Neuronal stem cell (in vitro differentiated cells): ENCODE results near the gene VPS35.

ENCODE experiments used
- DNase-seq: peaks from one replicate; pipeline ENCODE4 v3.0.0-alpha.2; 2013; ENCODE audit warnings: low spot score
- H2AFZ ChIP-seq: one replicate; pipeline ENCODE4 v1.6.1; 2013; ENCODE audit warnings: mild to moderate bottlenecking, low read length, inconsistent platforms
- H2AK5ac ChIP-seq: 2 replicates; pipeline ENCODE4 v1.6.1; 2013; ENCODE audit warnings: low read depth, mild to moderate bottlenecking, inconsistent platforms, low read length, moderate library complexity, mixed read lengths
- H2BK120ac ChIP-seq: 2 replicates; pipeline ENCODE4 v1.6.1; 2013; ENCODE audit warnings: low read depth, mild to moderate bottlenecking, inconsistent platforms, low read length, moderate library complexity, mixed read lengths
- H2BK12ac ChIP-seq: one replicate; pipeline ENCODE4 v1.6.1; 2013; ENCODE audit warnings: low read length, inconsistent platforms
- H2BK15ac ChIP-seq: 2 replicates; pipeline ENCODE4 v1.6.1; 2013; ENCODE audit warnings: mild to moderate bottlenecking, low read length, inconsistent platforms, mixed read lengths
- H2BK5ac ChIP-seq: one replicate; pipeline ENCODE4 v1.6.1; 2013; ENCODE audit warnings: inconsistent platforms, mild to moderate bottlenecking, low read length, moderate library complexity
- H3K14ac ChIP-seq: one replicate; pipeline ENCODE4 v1.6.1; 2013; ENCODE audit warnings: low read length, inconsistent platforms
- H3K18ac ChIP-seq: 2 replicates; pipeline ENCODE4 v1.6.1; 2013; ENCODE audit warnings: low read length, inconsistent platforms
- H3K23ac ChIP-seq: 2 replicates; pipeline ENCODE4 v1.6.1; 2013; ENCODE audit warnings: low read depth, mild to moderate bottlenecking, mixed read lengths, low read length, inconsistent platforms; ENCODE audit not compliant: poor library complexity
- H3K27ac ChIP-seq: replicated peaks from 3 replicates; pipeline ENCODE4 v1.5.1; 2013; ENCODE audit warnings: low read length, inconsistent platforms
- H3K27me3 ChIP-seq, 3 experiments: 2 replicates each; pipeline ENCODE4 v1.6.1; 2013; ENCODE audit warnings: low read length in 3 of 3, mild to moderate bottlenecking in 2 of 3, inconsistent platforms in 1 of 3, low read depth in 1 of 3, mixed read lengths in 1 of 3, moderate library complexity in 1 of 3; ENCODE audit not compliant: control insufficient read depth in 3 of 3, insufficient read depth in 3 of 3
- H3K36me3 ChIP-seq, 2 donors: replicated peaks in 1 of 2; 2 replicates each; pipeline ENCODE4 v1.6.1; 2013; ENCODE audit warnings: low read length in 2 of 2; ENCODE audit not compliant: control insufficient read depth in 2 of 2, insufficient read depth in 2 of 2
- H3K4ac ChIP-seq: 2 replicates; pipeline ENCODE4 v1.6.1; 2013; ENCODE audit warnings: inconsistent platforms, mild to moderate bottlenecking, low read length, moderate library complexity
- H3K4me1 ChIP-seq, 2 donors: 1 replicate in 1 of 2; 2 replicates in 1 of 2; pipeline ENCODE4 v1.6.1; 2013; ENCODE audit warnings: low read length in 2 of 2, low read depth in 1 of 2; ENCODE audit not compliant: control insufficient read depth in 2 of 2, insufficient read depth in 1 of 2
- H3K4me2 ChIP-seq: one replicate; pipeline ENCODE4 v1.6.1; 2013; ENCODE audit warnings: mild to moderate bottlenecking, low read length, inconsistent platforms; ENCODE audit not compliant: insufficient read depth, poor library complexity, severe bottlenecking
- H3K4me3 ChIP-seq, 2 donors: 2 replicates each; pipeline ENCODE4 v1.5.1; 2013; ENCODE audit warnings: low read length in 2 of 2, mild to moderate bottlenecking in 2 of 2, inconsistent platforms in 1 of 2, moderate library complexity in 1 of 2
- H3K79me1 ChIP-seq: one replicate; pipeline ENCODE4 v1.6.1; 2013; ENCODE audit warnings: low read depth, mild to moderate bottlenecking, inconsistent platforms, low read length, moderate library complexity
- H3K9ac ChIP-seq: one replicate; pipeline ENCODE4 v1.6.1; 2013; ENCODE audit warnings: mild to moderate bottlenecking, low read depth, low read length, inconsistent platforms; ENCODE audit not compliant: poor library complexity
- H3K9me3 ChIP-seq, 2 donors: replicated peaks in 1 of 2; 2 replicates each; pipeline versions ENCODE3 to v1.6.1; 2013; ENCODE audit warnings: low read length in 2 of 2, mild to moderate bottlenecking in 2 of 2, inconsistent platforms in 1 of 2, low read depth in 1 of 2, mixed read lengths in 1 of 2, moderate library complexity in 1 of 2; ENCODE audit not compliant: control insufficient read depth in 2 of 2, insufficient read depth in 1 of 2
- H4K8ac ChIP-seq: one replicate; pipeline ENCODE4 v1.6.1; 2013; ENCODE audit warnings: low read depth, mild to moderate bottlenecking, inconsistent platforms, low read length, moderate library complexity
- H4K91ac ChIP-seq: one replicate; pipeline ENCODE4 v1.6.1; 2013; ENCODE audit warnings: low read length, low read depth, mild to moderate bottlenecking, inconsistent platforms; ENCODE audit not compliant: poor library complexity
- WGBS, 2 donors: extraction: QIAGEN DNeasy Blood & Tissue Kit; methylation state at CpG; one replicate each; pipeline ENCODE4 v1.1.7; 2013; ENCODE audit warnings: missing lambda C conversion rate in 2 of 2, mixed read lengths in 1 of 2; ENCODE audit not compliant: insufficient read length in 2 of 2, insufficient replicate concordance in 1 of 2; ENCODE audit errors: extremely low coverage in 2 of 2; 5-methylcytosine and 5-hydroxymethylcytosine counted together

Gene VPS35

GRCh38 chr16:46618516-46618915 lies 70.5 kb downstream of the VPS35 start:
- H3K23ac ChIP-seq, result no peak overlapping the region
- H3K27ac ChIP-seq, result no peak overlapping the region
- H3K79me1 ChIP-seq, result peaks cover 6% of the 10 kb centered on the region
- no peak overlapping the region for H3K18ac ChIP-seq
- peaks cover 12 to 60% of the 10 kb centered on the region in 2 donors for H3K36me3 ChIP-seq
- 100% methylated on average over 1 of the region's 4 CpGs; no CpG with 5 or more reads in 1 of the 2 donors for WGBS, 2 donors
- H2BK120ac ChIP-seq, result no peak overlapping the region
- H3K4ac ChIP-seq, result no peak overlapping the region
- H2BK15ac ChIP-seq, result no peak overlapping the region
- no peak overlapping the region for H3K9ac ChIP-seq
- no peak overlapping the region for H4K8ac ChIP-seq
- H3K9me3 ChIP-seq, result no peaks in the 10 kb centered on the region
- H3K4me1 ChIP-seq, result peaks cover 1 to 3% of the 10 kb centered on the region in 2 donors
- no peak overlapping the region for H2AK5ac ChIP-seq
- no peak overlapping the region for H3K14ac ChIP-seq
- no peak for DNase-seq
- H2BK12ac ChIP-seq, result no peak overlapping the region
- H4K91ac ChIP-seq, result no peak overlapping the region
- H3K4me2 ChIP-seq, result no peak overlapping the region
- H3K4me3 ChIP-seq, result no peak overlapping the region
- no peaks in the 10 kb centered on the region for H3K27me3 ChIP-seq
- H2BK5ac ChIP-seq, result no peak overlapping the region
- no peak overlapping the region for H2AFZ ChIP-seq

- H2BK120ac ChIP-seq, result no peak overlapping the region
- H3K23ac ChIP-seq, result no peak overlapping the region
- H3K4me1 ChIP-seq, result no peaks in the 10 kb centered on the region
- no peak overlapping the region for H2BK12ac ChIP-seq
- no peak overlapping the region for H4K8ac ChIP-seq
- H2BK5ac ChIP-seq, result no peak overlapping the region
- no peak overlapping the region for H2AFZ ChIP-seq
- no peak overlapping the region for H2BK15ac ChIP-seq
- H3K79me1 ChIP-seq, result peaks cover 2% of the 10 kb centered on the region
- H3K27me3 ChIP-seq, result no peaks in the 10 kb centered on the region
- H3K9me3 ChIP-seq, result no peaks in the 10 kb centered on the region
- H3K4me2 ChIP-seq, result no peak overlapping the region
- H3K4me3 ChIP-seq, result no peak overlapping the region
- no peak overlapping the region for H3K18ac ChIP-seq
- WGBS, 2 donors, result no CpG with 5 or more reads among the region's 4 CpGs
- no peak for DNase-seq
- H3K14ac ChIP-seq, result no peak overlapping the region
- H3K9ac ChIP-seq, result no peak overlapping the region
- H3K27ac ChIP-seq, result no peak overlapping the region
- no peak overlapping the region for H4K91ac ChIP-seq
- H3K36me3 ChIP-seq, result peaks cover 21 to 96% of the 10 kb centered on the region in 2 donors
- no peak overlapping the region for H3K4ac ChIP-seq
- no peak overlapping the region for H2AK5ac ChIP-seq
These were observed 75.0 kb downstream of the VPS35 start for GRCh38 chr16:46614006-46614405.

DNA sequence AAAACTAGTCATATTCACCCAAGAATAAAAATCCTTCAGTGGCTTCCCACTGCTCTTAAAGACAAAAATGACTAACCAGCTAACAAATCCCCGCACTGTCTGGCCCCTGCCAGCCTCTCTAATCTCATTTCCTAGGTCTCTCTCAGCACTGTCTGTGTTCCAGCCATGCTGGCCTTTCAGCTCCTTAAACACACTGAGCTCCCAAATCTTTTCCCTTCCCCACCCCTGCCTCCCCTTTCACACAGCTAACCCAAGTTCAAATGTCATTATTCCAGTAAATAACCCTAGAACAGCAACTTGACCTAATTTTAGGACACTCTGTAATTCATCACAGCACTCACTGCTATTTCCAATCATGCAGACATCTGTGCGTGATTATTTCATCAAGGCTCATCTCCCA lies 75.6 kb downstream of the VPS35 start:
- Histone ChIP-seq H3K27me3 (no peaks in the 10 kb centered on the region), H3K18ac (no peak overlapping the region), H3K14ac (no peak overlapping the region), H2BK5ac (no peak overlapping the region), H3K9ac (no peak overlapping the region), H2BK12ac (no peak overlapping the region), H3K9me3 (no peaks in the 10 kb centered on the region), H3K27ac (no peak overlapping the region), H3K79me1 (no peaks in the 10 kb centered on the region), H3K4ac (no peak overlapping the region), H3K4me3 (no peak overlapping the region), H2BK120ac (no peak overlapping the region), H4K8ac (no peak overlapping the region), H2AFZ (no peak overlapping the region), H2BK15ac (no peak overlapping the region), H2AK5ac (no peak overlapping the region), H4K91ac (no peak overlapping the region), H3K36me3 (peaks cover 21 to 93% of the 10 kb centered on the region in 2 donors), H3K4me1 (no peaks in the 10 kb centered on the region), H3K4me2 (no peak overlapping the region), H3K23ac (no peak overlapping the region)
- WGBS, 2 donors, result no CpG with 5 or more reads among the region's 2 CpGs
- DNase-seq, result no peak

DNA sequence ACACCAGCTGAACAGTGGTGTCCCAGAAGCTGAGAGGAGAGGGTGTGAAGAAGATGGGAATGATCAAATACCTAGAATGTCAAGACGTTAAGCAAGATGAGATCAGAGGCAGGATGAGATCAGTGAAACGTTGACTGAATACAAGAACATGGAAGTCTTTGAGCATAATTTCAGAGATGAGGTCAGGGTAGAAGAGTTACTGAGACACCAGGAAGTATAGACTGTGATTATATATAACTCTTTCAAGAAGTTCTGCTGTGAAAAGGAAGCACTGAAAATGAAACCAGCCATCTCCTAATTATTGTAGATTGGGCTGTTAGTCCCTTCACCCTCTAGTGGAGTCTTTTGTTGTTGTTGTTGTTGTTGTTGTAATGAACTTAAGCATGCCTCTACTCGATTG lies 76.9 kb downstream of the VPS35 start:
- WGBS, 2 donors, result no CpG with 5 or more reads among the region's 3 CpGs
- no peak overlapping the region for H3K14ac ChIP-seq

More for the DNA sequence above, 76.9 kb downstream of the VPS35 start:
- Histone ChIP-seq H3K27me3 (no peaks in the 10 kb centered on the region), H3K27ac (no peak overlapping the region), H2BK5ac (no peak overlapping the region), H3K23ac (no peak overlapping the region), H2BK120ac (no peak overlapping the region), H3K79me1 (no peaks in the 10 kb centered on the region), H3K18ac (no peak overlapping the region), H3K4ac (no peak overlapping the region), H3K4me3 (no peak overlapping the region), H4K91ac (no peak overlapping the region), H3K36me3 (peaks cover 20 to 93% of the 10 kb centered on the region in 2 donors), H2BK15ac (no peak overlapping the region), H3K4me1 (no peaks in the 10 kb centered on the region), H2BK12ac (no peak overlapping the region), H3K4me2 (no peak overlapping the region), H3K9me3 (no peaks in the 10 kb centered on the region), H2AFZ (no peak overlapping the region), H2AK5ac (no peak overlapping the region), H3K9ac (no peak overlapping the region), H4K8ac (no peak overlapping the region)
- no peak for DNase-seq
